AG08396 (cell line): Measurements from ENCODE around the gene DPH7.
"Not testable (repeated sequence)": the region's sequence is repeated elsewhere in the genome, so short reads cannot be mapped to it uniquely, and the experiment has no call there.

Experiments used
- DNase-seq: peaks from one replicate; pipeline ENCODE4 v3.0.0; 2012; ENCODE audit warnings: low spot score, mixed read lengths

Gene DPH7

DNA sequence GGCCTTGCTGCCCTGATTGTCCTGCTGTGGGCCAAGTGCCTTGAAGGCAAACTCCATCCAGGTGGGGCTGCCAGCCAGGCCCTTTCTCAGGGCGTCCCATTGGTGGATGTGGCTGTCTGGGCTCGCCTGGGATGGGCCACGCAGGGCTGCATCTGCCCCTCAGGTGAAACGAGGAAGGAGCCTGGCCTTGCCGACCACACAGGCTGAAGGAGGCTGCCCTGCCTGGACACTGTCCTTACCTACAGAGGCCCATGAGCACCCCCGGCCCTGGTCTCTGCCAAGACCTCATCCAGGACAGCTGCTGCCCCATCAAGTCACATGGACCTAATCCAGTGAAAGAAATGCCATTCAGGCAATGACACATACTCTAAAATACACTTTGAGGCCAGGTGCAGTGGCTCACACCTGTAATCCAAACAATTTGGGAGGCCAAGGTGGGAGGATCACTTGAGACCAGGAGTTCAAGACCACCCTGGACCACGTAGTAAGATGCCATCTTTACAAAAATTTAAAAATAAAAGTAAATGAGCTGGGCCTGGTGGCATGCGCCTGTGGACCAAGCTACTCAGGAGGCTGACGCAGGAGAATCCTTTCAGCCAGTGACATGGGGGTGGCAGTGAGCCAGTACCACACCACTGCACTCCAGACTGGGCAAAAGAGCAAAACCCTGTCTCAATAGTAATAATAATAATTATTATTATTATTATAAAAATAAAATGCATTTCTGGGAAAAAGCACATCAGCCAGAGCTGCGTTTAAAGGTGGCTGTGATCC is 62.4 kb downstream of the DPH7 start:
- no peak for DNase-seq

- DNase-seq = no peak
Observed at GRCh38 chr9:137515338-137515724, 63.4 kb downstream of the DPH7 start.

DNA sequence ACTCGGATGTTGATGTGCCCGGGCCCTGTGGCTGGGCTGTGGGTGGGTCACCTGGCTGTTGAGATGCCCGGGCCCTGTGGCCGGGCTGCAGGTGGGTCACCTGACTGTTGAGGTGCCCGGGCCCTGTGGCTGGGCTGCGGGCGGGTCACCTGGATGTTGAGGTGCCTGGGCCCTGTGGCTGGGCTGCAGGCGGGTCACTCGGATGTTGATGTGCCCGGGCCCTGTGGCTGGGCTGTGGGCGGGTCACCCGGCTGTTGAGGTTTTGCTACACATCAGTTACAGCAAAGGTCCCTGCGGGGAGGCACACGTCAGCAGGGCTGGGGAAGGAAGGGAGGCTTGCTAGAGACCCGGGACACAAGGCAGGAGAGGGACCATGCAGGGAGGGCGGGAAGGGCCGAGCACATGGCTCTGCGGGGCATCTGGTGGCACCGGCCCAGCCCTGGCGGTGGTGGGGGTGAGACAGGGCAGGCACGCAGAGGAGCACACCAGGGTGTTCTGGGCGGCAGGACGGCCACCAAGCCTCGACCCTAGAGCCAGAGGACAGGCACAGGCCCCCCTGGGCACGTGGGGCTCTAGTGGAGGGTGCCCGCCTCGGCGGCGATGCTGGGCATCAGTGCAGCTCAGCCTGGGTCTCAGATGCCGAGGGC is 63.9 kb downstream of the DPH7 start:
- DNase-seq = no peak

GRCh38 chr9:137513801-137514570 is 64.7 kb downstream of the DPH7 start:
- not testable (repeated sequence) for DNase-seq

DNA sequence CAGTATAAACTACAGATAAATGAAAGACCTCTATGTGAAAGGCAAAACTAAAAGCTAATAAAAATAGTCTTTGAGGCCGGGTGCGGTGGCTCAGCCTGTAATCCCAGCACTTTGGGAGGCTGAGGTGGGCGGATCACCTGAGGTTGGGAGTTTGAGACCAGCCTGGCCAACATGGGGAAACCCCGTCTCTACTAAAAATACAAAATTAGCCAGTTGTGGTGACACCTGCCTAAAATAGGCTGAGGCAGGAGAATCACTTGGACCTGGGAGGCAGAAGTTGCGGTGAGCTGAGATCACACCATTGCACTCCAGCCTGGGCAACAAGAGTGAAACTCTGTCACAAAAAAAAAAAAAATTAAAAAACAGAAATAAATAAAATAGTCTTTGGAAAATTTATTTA is 65.6 kb downstream of the DPH7 start:
- not testable (repeated sequence) for DNase-seq

DNA sequence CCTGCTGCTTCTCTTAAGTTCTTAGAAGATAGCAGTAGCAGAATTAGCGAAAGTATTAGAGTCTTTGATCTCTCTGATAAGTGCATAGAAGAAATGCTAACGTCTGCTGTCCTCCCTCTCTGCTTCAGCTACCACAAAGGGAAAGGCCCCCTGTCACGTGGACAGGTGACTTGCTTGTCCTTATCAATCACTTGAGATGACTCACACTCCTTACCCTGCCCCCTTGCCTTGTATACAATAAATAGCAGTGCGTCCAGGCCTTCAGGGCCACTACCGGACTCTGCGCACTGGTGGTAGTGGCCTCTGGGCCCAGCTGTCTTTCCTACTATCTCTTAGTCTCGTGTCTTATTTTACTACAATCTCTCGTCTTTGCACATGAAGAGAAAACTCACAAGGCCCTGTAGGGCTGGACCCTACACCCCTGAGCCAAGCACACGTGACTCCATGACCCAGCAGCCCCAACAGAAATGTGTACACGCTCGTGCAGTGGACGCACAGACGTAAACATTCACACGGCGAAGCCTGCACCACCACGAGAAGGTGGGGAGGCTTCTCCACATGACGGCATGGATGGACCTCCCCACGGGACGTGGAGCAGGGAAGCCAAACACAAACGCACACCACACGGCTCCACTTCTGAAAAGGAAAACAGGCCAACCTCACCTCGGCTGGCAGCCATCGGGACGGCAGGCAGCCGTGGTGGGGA is 66.8 kb downstream of the DPH7 start:
- no peak for DNase-seq

DNA sequence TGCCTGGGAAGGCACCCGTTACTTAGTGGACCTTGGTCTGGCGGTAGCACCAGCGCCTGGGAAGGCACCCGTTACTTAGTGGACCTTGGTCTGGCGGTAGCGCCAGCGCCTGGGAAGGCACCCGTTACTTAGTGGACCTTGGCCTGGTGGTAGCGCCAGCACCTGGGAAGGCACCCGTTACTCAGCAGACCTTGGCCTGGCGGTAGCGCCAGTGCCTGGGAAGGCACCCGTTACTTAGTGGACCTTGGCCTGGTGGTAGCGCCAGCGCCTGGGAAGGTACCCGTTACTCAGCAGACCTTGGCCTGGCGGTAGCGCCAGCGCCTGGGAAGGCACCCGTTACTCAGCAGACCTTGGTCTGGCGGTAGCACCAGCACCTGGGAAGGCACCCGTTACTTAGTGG is 67.6 kb downstream of the DPH7 start:
- DNase-seq = not testable (repeated sequence)

DNA sequence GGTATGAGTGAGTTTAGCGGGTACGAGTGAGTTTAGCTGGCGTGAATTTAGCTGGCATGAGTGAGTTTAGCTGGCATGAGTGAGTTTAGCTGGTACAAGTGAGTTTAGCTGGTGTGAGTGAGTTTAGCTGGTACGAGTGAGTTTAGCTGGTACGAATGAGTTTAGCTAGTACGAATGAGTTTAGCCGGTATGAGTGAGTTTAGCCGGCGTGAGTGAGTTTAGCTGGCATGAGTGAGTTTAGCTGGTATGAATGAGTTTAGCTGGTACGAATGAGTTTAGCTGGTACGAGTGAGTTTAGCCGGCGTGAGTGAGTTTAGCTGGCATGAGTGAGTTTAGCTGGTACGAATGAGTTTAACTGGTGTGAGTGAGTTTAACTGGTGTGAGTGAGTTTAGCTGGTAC is 69.5 kb downstream of the DPH7 start:
- no peak for DNase-seq

DNA sequence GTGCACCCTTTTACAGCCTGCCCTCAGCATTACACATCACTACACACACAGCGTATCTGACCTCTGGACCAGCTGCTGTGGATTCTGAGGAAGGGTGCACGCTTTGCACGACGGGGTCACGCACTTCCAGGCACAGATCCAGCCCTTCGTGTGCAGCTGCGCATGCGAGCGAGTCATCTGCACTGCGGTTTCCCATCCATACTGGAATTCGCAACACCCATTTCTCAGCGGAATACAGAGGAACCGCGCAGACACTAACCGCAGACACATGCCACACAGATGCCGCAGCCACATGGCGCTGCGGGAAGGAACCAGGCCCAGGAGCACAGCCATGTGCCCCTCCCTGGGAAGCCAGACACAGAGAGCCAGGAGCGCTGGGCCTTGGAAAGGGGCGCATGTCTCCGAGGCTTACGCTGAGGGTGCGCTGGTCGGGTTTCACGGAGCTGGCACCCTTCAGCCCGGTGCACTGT is 72.0 kb downstream of the DPH7 start:
- DNase-seq = no peak

- DNase-seq = no peak
Observed at GRCh38 chr9:137506274-137506673, 72.5 kb downstream of the DPH7 start.

- no peak for DNase-seq
Observed at GRCh38 chr9:137505421-137506140, 73.1 kb downstream of the DPH7 start.
